Mesendoderm (in vitro differentiated cells): ENCODE data around the gene MYL12B.

Experiments
- DNase-seq: peaks from one replicate; pipeline ENCODE4 v3.0.0; 2013
- H2AK5ac ChIP-seq: 2 replicates; pipeline ENCODE4 v1.6.1; 2013; ENCODE audit warnings: low read length, inconsistent platforms
- H2BK120ac ChIP-seq: 2 replicates; pipeline ENCODE4 v1.6.1; 2013; ENCODE audit warnings: low read depth, mild to moderate bottlenecking, low read length, moderate library complexity, mixed read lengths
- H2BK15ac ChIP-seq: replicated peaks from 2 replicates; pipeline ENCODE4 v1.6.1; 2013; ENCODE audit warnings: low read depth, mild to moderate bottlenecking, moderate library complexity
- H2BK5ac ChIP-seq: 2 replicates; pipeline ENCODE4 v1.6.1; 2013; ENCODE audit warnings: low read length, inconsistent platforms
- H3K18ac ChIP-seq: 2 replicates; pipeline ENCODE4 v1.6.1; 2013; ENCODE audit warnings: mild to moderate bottlenecking, low read length, mixed read lengths
- H3K23ac ChIP-seq: one replicate; pipeline ENCODE4 v1.6.1; 2013; ENCODE audit warnings: low read length
- H3K27ac ChIP-seq: 2 replicates; pipeline ENCODE4 v1.5.1; 2013; ENCODE audit warnings: low read depth, mild to moderate bottlenecking, inconsistent platforms, low read length, moderate library complexity
- H3K27me3 ChIP-seq: 2 replicates; pipeline ENCODE4 v1.6.1; 2013; ENCODE audit warnings: low read length, control low read depth, mild to moderate bottlenecking, inconsistent platforms; ENCODE audit not compliant: insufficient read depth, poor library complexity
- H3K36me3 ChIP-seq: 2 replicates; pipeline ENCODE4 v1.6.1; 2013; ENCODE audit warnings: low read length, inconsistent platforms; ENCODE audit not compliant: control insufficient read depth, insufficient read depth
- H3K4ac ChIP-seq: one replicate; pipeline ENCODE4 v1.6.1; 2013; ENCODE audit warnings: low read depth, mild to moderate bottlenecking, low read length, moderate library complexity
- H3K4me1 ChIP-seq: 2 replicates; pipeline ENCODE4 v1.6.1; 2013; ENCODE audit warnings: low read depth, low read length, inconsistent platforms; ENCODE audit not compliant: control insufficient read depth
- H3K4me2 ChIP-seq: 2 replicates; pipeline ENCODE4 v1.6.1; 2013; ENCODE audit warnings: low read length
- H3K4me3 ChIP-seq: 2 replicates; pipeline ENCODE4 v1.5.1; 2013; ENCODE audit warnings: mild to moderate bottlenecking, low read length
- H3K56ac ChIP-seq: one replicate; pipeline ENCODE4 v1.6.1; 2013; ENCODE audit warnings: low read length
- H3K79me1 ChIP-seq: 2 replicates; pipeline ENCODE4 v1.6.1; 2013; ENCODE audit warnings: low read length, inconsistent platforms
- H3K79me2 ChIP-seq: 2 replicates; pipeline ENCODE4 v1.6.1; 2013; ENCODE audit warnings: mild to moderate bottlenecking, low read length; ENCODE audit not compliant: control insufficient read depth, insufficient read depth
- H3K9ac ChIP-seq: 2 replicates; pipeline ENCODE4 v1.6.1; 2013; ENCODE audit warnings: low read length, inconsistent platforms
- H4K5ac ChIP-seq: one replicate; pipeline ENCODE4 v1.6.1; 2013; ENCODE audit warnings: low read length
- H4K8ac ChIP-seq: one replicate; pipeline ENCODE4 v1.6.1; 2013; ENCODE audit warnings: low read depth, mild to moderate bottlenecking, control low read depth, low read length, moderate library complexity
- WGBS: extraction: QIAGEN DNeasy Blood & Tissue Kit; methylation state at CpG from one replicate; pipeline ENCODE4 v1.1.7; 2013; ENCODE audit warnings: low lambda C conversion rate, missing lambda C conversion rate; ENCODE audit not compliant: insufficient coverage; ENCODE audit errors: extremely low coverage; 5-methylcytosine and 5-hydroxymethylcytosine counted together

The MYL12B gene

GRCh38 chr18:3265564-3266033 is 3.7 kb downstream of the MYL12B start:
- no CpG with 5 or more reads among the region's 3 CpGs for WGBS

GRCh38 chr18:3266062-3266608 is 4.2 kb downstream of the MYL12B start:
- no peak overlapping the region for H3K4me2 ChIP-seq
- H2BK15ac ChIP-seq: no peak overlapping the region
- H3K4me3 ChIP-seq: no peak overlapping the region
- H3K4me1 ChIP-seq: peaks cover 14% of the 10 kb centered on the region
- H2AK5ac ChIP-seq: no peak overlapping the region
- H3K56ac ChIP-seq: no peak overlapping the region
- H3K9ac ChIP-seq: no peak overlapping the region
- no CpG with 5 or more reads among the region's 7 CpGs for WGBS
- no peak overlapping the region for H3K23ac ChIP-seq
- H2BK120ac ChIP-seq: no peak overlapping the region
- no peak overlapping the region for H2BK5ac ChIP-seq
- H3K36me3 ChIP-seq: no peaks in the 10 kb centered on the region
- no peak for DNase-seq
- H4K8ac ChIP-seq: no peak overlapping the region
- no peak overlapping the region for H4K5ac ChIP-seq
- H3K79me1 ChIP-seq: peaks cover 6% of the 10 kb centered on the region
- no peak overlapping the region for H3K27ac ChIP-seq
- H3K27me3 ChIP-seq: no peaks in the 10 kb centered on the region
- H3K79me2 ChIP-seq: peaks cover 81% of the 10 kb centered on the region
- no peak overlapping the region for H3K18ac ChIP-seq
- H3K4ac ChIP-seq: no peak overlapping the region

More at GRCh38 chr18:3265564-3266033, 3.7 kb downstream of the MYL12B start:
- H3K18ac ChIP-seq: no peak overlapping the region
- no peak overlapping the region for H3K27ac ChIP-seq
- H4K8ac ChIP-seq: no peak overlapping the region
- H2BK5ac ChIP-seq: no peak overlapping the region
- no peak overlapping the region for H2AK5ac ChIP-seq
- DNase-seq: peak; percentile 84
- H3K4ac ChIP-seq: no peak overlapping the region
- H3K36me3 ChIP-seq: no peaks in the 10 kb centered on the region
- no peak overlapping the region for H3K23ac ChIP-seq
- no peaks in the 10 kb centered on the region for H3K27me3 ChIP-seq
- H4K5ac ChIP-seq: no peak overlapping the region
- peaks cover 6% of the 10 kb centered on the region for H3K79me1 ChIP-seq
- peaks cover 17% of the 10 kb centered on the region for H3K4me1 ChIP-seq
- H3K9ac ChIP-seq: no peak overlapping the region
- no peak overlapping the region for H2BK120ac ChIP-seq
- no peak overlapping the region for H3K4me3 ChIP-seq
- H2BK15ac ChIP-seq: no peak overlapping the region
- no peak overlapping the region for H3K56ac ChIP-seq
- no peak overlapping the region for H3K4me2 ChIP-seq
- peaks cover 78% of the 10 kb centered on the region for H3K79me2 ChIP-seq

GRCh38 chr18:3268306-3268705 is 6.4 kb downstream of the MYL12B start:
- Histone ChIP-seq H3K27me3 (no peaks in the 10 kb centered on the region), H2BK5ac (no peak overlapping the region), H3K23ac (no peak overlapping the region), H3K18ac (no peak overlapping the region), H3K9ac (no peak overlapping the region), H4K5ac (no peak overlapping the region), H3K4me3 (no peak overlapping the region), H2BK15ac (no peak overlapping the region), H2BK120ac (no peak overlapping the region), H2AK5ac (no peak overlapping the region), H3K79me2 (peaks cover 84% of the 10 kb centered on the region), H3K4me2 (no peak overlapping the region), H3K79me1 (peaks cover 11% of the 10 kb centered on the region), H3K27ac (no peak overlapping the region), H3K4me1 (peaks cover 14% of the 10 kb centered on the region), H3K4ac (no peak overlapping the region), H3K56ac (no peak overlapping the region), H4K8ac (no peak overlapping the region), H3K36me3 (no peaks in the 10 kb centered on the region)
- no peak for DNase-seq

- no peaks in the 10 kb centered on the region for H3K27me3 ChIP-seq
- no CpG with 5 or more reads among the region's 4 CpGs for WGBS
- H3K4me3 ChIP-seq: no peak overlapping the region
- H2BK15ac ChIP-seq: no peak overlapping the region
- no peak for DNase-seq
- H3K4me2 ChIP-seq: no peak overlapping the region
- H3K23ac ChIP-seq: no peak overlapping the region
- H2BK120ac ChIP-seq: no peak overlapping the region
- no peak overlapping the region for H3K4ac ChIP-seq
- H4K8ac ChIP-seq: no peak overlapping the region
- H3K18ac ChIP-seq: no peak overlapping the region
- H4K5ac ChIP-seq: no peak overlapping the region
- peaks cover 74% of the 10 kb centered on the region for H3K79me2 ChIP-seq
- no peak overlapping the region for H3K9ac ChIP-seq
- H3K79me1 ChIP-seq: peaks cover 11% of the 10 kb centered on the region
- H3K36me3 ChIP-seq: no peaks in the 10 kb centered on the region
- H3K27ac ChIP-seq: no peak overlapping the region
- H2AK5ac ChIP-seq: no peak overlapping the region
- no peak overlapping the region for H2BK5ac ChIP-seq
- H3K4me1 ChIP-seq: peaks cover 10% of the 10 kb centered on the region
- H3K56ac ChIP-seq: no peak overlapping the region
Measured at GRCh38 chr18:3269241-3269913, 7.4 kb downstream of the MYL12B start.

- Histone ChIP-seq H3K9ac (no peak overlapping the region), H3K36me3 (no peaks in the 10 kb centered on the region), H2BK15ac (no peak overlapping the region), H3K56ac (no peak overlapping the region), H3K27ac (no peak overlapping the region), H3K4me2 (no peak overlapping the region), H2AK5ac (no peak overlapping the region), H4K8ac (no peak overlapping the region), H3K27me3 (no peaks in the 10 kb centered on the region), H3K4me3 (no peak overlapping the region), H3K4ac (no peak overlapping the region), H2BK120ac (no peak overlapping the region), H3K23ac (no peak overlapping the region), H4K5ac (no peak overlapping the region), H2BK5ac (no peak overlapping the region), H3K4me1 (peaks cover 10% of the 10 kb centered on the region), H3K18ac (no peak overlapping the region), H3K79me2 (peaks cover 70% of the 10 kb centered on the region), H3K79me1 (peaks cover 11% of the 10 kb centered on the region)
- no CpG with 5 or more reads among the region's 1 CpG for WGBS
- DNase-seq: no peak
Measured at GRCh38 chr18:3269914-3270299, 8.0 kb downstream of the MYL12B start.

GRCh38 chr18:3273042-3273441 is 11.1 kb downstream of the MYL12B start:
- no peak overlapping the region for H3K4me2 ChIP-seq
- H3K4me3 ChIP-seq: no peak overlapping the region
- H3K27me3 ChIP-seq: no peaks in the 10 kb centered on the region
- H3K18ac ChIP-seq: no peak overlapping the region
- H2BK15ac ChIP-seq: no peak overlapping the region
- H3K27ac ChIP-seq: no peak overlapping the region
- H3K4ac ChIP-seq: no peak overlapping the region
- WGBS: no CpG with 5 or more reads among the region's 3 CpGs
- H3K56ac ChIP-seq: no peak overlapping the region
- H3K9ac ChIP-seq: no peak overlapping the region
- H2BK120ac ChIP-seq: no peak overlapping the region
- H4K5ac ChIP-seq: no peak overlapping the region
- H3K23ac ChIP-seq: no peak overlapping the region
- H3K79me1 ChIP-seq: peaks cover 9% of the 10 kb centered on the region
- no peak overlapping the region for H2BK5ac ChIP-seq
- peaks cover 42% of the 10 kb centered on the region for H3K79me2 ChIP-seq
- no peak overlapping the region for H2AK5ac ChIP-seq
- H3K4me1 ChIP-seq: peaks cover 6% of the 10 kb centered on the region
- no peak overlapping the region for H4K8ac ChIP-seq
- DNase-seq: no peak
- no peaks in the 10 kb centered on the region for H3K36me3 ChIP-seq
